ENCODE results near the gene NUDT15.
"Not testable (repeated sequence)": the region's sequence is repeated elsewhere in the genome, so short reads cannot be mapped to it uniquely, and the experiment has no call there.

NUDT15 gene

GRCh38 chr13:48037346-48038173 is at the start of gene NUDT15:
NUDT15 (plus strand) TSS chr13:48037726; CDS start chr13:48037747, 21 bp downstream.
- peak; percentile 97 for DNase-seq

GRCh38 chr13:47990427-47990826 is 47.1 kb upstream of the NUDT15 start:
- no peak for DNase-seq

- no peak for DNase-seq
Observed at GRCh38 chr13:47990920-47991466, 46.5 kb upstream of the NUDT15 start.

GRCh38 chr13:47991859-47992258 is 45.7 kb upstream of the NUDT15 start:
- no peak for DNase-seq

- no peak for DNase-seq
Observed at GRCh38 chr13:47997384-47997783, 40.1 kb upstream of the NUDT15 start.

- DNase-seq = no peak
Observed at GRCh38 chr13:47999973-48000372, 37.6 kb upstream of the NUDT15 start.

GRCh38 chr13:48000559-48001113 is 36.9 kb upstream of the NUDT15 start:
- no peak for DNase-seq

GRCh38 chr13:48001114-48001881 is 36.2 kb upstream of the NUDT15 start, which contains the start of gene SUCLA2:
SUCLA2 (minus strand) TSS chr13:48001273; CDS start chr13:48001269, 4 bp downstream.
- peak; percentile 92 for DNase-seq

- DNase-seq = not testable (repeated sequence)
Observed at GRCh38 chr13:48001999-48002398, 35.5 kb upstream of the NUDT15 start.

GRCh38 chr13:48004201-48004600 is 33.3 kb upstream of the NUDT15 start:
- no peak for DNase-seq

GRCh38 chr13:48006396-48006795 is 31.1 kb upstream of the NUDT15 start:
- DNase-seq = no peak

- no peak for DNase-seq
Observed at GRCh38 chr13:48009284-48009683, 28.2 kb upstream of the NUDT15 start.

GRCh38 chr13:48010698-48011097 is 26.8 kb upstream of the NUDT15 start:
- DNase-seq = no peak

- DNase-seq = no peak
Observed at GRCh38 chr13:48012668-48013067, 24.9 kb upstream of the NUDT15 start.

- DNase-seq = no peak
Observed at GRCh38 chr13:48014359-48014758, 23.2 kb upstream of the NUDT15 start.

GRCh38 chr13:48018637-48019036 is 18.9 kb upstream of the NUDT15 start:
- no peak for DNase-seq

- no peak for DNase-seq
Observed at GRCh38 chr13:48019796-48020195, 17.7 kb upstream of the NUDT15 start.

- no peak for DNase-seq
Observed at GRCh38 chr13:48028066-48028465, 9.5 kb upstream of the NUDT15 start.

- no peak for DNase-seq
Observed at GRCh38 chr13:48029859-48030258, 7.7 kb upstream of the NUDT15 start.

GRCh38 chr13:48038761-48039160 is 1.2 kb downstream of the NUDT15 start:
- DNase-seq = peak; percentile 6

GRCh38 chr13:48040049-48040448 is 2.5 kb downstream of the NUDT15 start:
- DNase-seq = no peak

- DNase-seq = no peak
Observed at GRCh38 chr13:48040896-48041295, 3.4 kb downstream of the NUDT15 start.

GRCh38 chr13:48042894-48043293 is 5.4 kb downstream of the NUDT15 start:
- DNase-seq = no peak

All from CD4-positive, alpha-beta T cell treated with Interleukin-12 subunit alpha and Interleukin-12 subunit beta, for 1 hour (primary cell).